GM12872 (cell line): ENCODE data around the gene FTH1.

ENCODE experiments used
- CTCF ChIP-seq: IDR thresholded peaks from 3 replicates; pipeline ENCODE4 v1.5.1; 2011; ENCODE audit warnings: low read depth, mild to moderate bottlenecking, low read length, moderate library complexity; ENCODE audit not compliant: insufficient read depth

Gene FTH1

GRCh38 chr11:61996933-61997332 lies 29.5 kb upstream of the FTH1 start:
- no peak for TF ChIP-seq CTCF

DNA sequence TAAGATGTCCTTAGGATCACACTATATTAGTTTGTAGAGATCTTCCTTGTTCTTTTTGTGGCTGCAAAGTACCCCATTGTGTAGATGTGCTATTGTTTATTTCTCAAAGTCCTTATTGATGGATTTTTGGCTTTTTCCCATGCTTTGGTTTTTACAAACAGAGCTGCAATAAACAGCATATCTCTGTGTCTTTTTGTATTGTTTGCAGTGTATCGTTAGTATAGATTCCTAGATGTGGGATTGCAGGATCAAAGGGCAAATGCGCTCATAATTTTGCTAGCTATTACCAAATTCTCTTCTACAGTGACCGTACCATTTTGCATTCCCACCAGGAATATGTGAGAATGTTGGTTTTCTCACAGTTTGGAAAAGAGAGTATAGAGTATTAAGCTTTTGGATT lies 27.5 kb upstream of the FTH1 start:
- TF ChIP-seq CTCF: no peak

GRCh38 chr11:61985869-61986268 lies 18.4 kb upstream of the FTH1 start:
- no peak for TF ChIP-seq CTCF

GRCh38 chr11:61983419-61983818 lies 16.0 kb upstream of the FTH1 start:
- TF ChIP-seq CTCF: no peak

GRCh38 chr11:61980783-61981541 lies 13.5 kb upstream of the FTH1 start:
- TF ChIP-seq CTCF: no peak

DNA sequence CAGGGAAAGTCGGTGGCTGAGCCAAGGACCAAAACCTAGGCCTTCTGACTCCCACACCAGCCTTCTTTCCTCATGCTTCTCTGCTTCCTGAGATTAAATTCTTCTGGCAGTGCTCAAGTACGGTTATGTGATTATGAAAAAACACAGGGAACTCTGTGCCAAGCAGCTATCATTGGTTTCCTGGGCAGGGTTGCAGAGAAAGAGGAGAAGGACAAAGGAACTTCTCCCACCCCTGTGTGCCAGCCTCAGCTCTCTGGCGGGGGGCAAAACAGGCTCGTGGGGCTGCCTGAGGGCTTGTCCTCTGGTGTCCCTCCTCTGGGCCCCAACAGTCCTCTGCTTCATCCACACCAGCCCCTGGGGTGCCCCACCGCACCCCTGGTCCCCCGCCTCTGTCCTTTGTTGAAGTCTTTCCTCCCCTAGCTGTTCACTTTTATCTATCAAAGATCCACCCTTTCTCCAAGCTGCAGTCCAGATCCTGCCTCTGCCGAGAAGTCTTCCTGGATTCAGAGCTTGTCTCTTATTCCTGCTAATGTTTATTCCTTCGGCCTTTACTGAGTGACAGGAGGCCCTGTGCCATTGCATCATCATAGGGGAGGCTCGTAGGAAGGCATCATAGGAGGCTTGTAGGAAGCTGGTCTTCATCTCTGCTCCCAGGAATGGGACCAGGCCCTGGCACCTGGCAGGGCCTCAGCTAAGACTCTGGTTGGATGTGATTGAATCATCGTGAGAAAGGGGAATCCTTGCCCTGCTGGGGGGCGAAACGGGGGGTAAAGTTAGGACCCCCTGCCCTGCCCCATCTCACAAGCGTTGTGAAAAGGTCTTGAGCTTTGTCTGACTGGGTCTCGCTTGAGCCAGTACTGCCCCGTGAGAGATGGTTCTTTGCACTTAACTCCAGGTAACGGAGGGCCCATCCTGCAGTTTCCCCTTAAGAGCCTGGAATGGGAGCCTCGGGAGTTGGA lies 11.5 kb upstream of the FTH1 start:
- TF ChIP-seq CTCF: no peak

DNA sequence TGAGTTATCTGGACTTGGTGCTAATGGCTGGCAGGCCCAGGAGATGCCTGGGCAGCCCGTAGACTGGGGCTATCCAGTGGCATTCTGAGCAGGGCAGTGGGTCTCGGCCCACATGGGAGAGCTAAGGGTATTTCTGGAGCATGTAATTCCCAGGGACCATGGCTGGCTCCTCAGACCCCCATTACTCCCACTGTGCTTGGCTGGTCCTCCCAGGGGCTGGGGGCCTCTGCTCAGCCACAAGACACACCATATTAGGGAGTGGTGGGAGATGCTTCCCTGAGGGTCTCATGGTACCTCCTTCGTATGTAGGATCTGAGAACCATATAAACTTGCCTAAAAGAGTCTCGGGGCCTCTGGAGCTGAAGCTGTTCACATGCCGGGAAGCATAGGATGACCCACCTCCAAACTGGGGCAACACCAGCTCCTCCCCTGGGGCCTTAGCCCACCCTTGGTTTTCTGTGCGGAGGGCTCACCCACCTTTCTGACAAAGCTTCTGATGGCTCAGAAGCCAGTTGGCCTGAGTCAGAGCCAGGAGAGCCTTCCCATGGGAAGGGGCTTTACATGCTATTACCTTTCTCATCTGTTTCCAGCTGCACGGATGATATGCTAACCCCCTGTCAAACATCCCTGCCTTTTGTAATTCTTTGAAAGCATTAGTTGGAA lies 9.5 kb upstream of the FTH1 start:
- no peak for TF ChIP-seq CTCF
